ENCODE measurements around the gene GTF3C2. TPM values are rescaled to one million over a fixed set of nuclear protein-coding genes. Genes with fewer than 3 reads are reported as not detected.
A peak's percentile ranks its signal among the peaks of the same experiment; 100 is the strongest.

GTF3C2 gene
- total RNA-seq, 4 donors from 2014 or later = 25.3 to 45.6 (median 40.5) TPM

DNA sequence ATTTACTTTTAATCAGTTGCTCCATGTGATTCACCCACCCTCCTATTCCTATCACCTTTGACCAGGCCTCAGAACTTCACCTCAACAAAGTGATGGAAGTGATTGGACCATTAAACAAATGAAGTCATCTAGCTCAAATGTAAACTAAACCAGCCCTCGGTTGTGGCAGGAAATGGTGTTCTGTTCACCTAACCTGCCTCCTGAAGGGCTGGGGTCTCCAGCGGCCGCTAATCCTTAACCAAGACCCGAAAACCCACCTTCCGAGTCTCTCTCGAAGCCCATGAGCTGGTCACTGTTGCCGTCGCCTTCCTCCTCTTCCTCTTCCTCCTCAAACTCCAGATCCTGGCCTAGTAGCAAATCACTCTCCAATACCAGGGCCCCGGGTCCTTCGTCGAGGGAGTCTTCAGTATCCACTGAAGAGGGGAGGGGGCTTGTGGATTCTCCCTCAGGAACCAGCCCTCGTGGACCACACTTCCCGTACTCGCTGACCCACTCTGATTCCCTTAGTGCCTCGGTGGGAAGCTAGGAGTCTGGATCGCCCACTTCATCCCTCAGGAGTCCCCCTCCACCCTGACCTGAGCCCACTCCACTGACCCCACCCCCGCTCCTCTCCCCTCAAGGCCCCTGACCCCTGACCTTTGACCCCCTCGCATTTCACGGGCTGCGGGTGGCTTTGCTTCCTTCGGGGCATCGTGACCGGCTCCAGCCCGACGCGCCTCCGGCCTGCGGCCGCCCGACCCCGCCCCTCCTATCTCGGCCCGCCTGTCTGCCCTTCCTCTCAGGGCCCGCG, 23.5 kb upstream of the GTF3C2 start:
- peak; percentile 54 to 60 for ATAC-seq
- peaks cover 0 to 68% of the 10 kb centered on the region in 2 donors for H3K36me3 ChIP-seq

DNA sequence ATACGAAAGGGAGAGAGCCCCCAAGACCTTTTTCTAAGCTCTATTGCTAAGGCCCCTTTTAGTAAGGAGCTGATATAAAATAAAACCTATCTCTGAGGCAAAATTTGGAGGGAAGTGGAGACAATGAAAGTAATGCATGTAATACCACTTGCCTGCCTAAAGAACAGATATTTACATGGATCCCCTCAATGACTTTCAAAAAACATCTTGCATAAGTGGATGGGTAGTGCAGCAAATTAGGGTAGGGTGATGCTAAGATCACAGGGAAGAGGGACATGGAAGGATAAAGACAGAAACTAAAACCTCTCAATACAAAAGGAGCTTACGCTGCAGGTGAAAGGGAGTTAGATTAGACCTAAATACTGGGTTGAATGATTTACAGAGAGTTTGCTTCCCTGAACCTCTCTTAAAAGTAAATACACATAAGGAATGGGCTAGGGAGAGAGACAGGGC, 22.8 kb upstream of the GTF3C2 start:
- Histone ChIP-seq H3K36me3 (peaks cover 0 to 68% of the 10 kb centered on the region in 2 donors), H3K4me1 (peaks cover 18 to 19% of the 10 kb centered on the region in 2 donors), H3K4me3 (peak overlapping the region in 3 of 4 donors; percentile 59 to 77 (median 66)), H3K27ac (peak overlapping the region; percentile 84 to 91 (median 88)), H3K27me3 (no peaks in the 10 kb centered on the region), H3K9me3 (no peaks in the 10 kb centered on the region)
- ATAC-seq (no peak), DNase-seq (no peak)
- intact Hi-C loops (cut with DNase I; ENCODE audit: low total_unique reads) = loop anchor here (10.0 kb wide), 1 partner anchor 295 kb away; the partner anchor contains the start of gene KHK
- in situ Hi-C loops (cut with MboI; ENCODE audit: low sequenced_read_pairs in 4 of 4) = no loop called here
- TF ChIP-seq CTCF (IDR thresholded peaks at IDR 0.05 in 4 of 5, conservative IDR thresholded peaks at IDR 0.05 in 1 of 5) = no peak
- TF ChIP-seq POLR2A (IDR thresholded peaks at IDR 0.05) = no peak

More for the DNA sequence above, 23.5 kb upstream of the GTF3C2 start:
- H3K4me3 ChIP-seq = peak overlapping the region; percentile 59 to 77 (median 70)
- in situ Hi-C loops (cut with MboI; ENCODE audit: low sequenced_read_pairs in 4 of 4) = no loop called here
- DNase-seq = peak; percentile 44 to 73
- H3K27ac ChIP-seq = peak overlapping the region; percentile 84 to 91 (median 88)
- TF ChIP-seq CTCF (IDR thresholded peaks at IDR 0.05 in 4 of 5, conservative IDR thresholded peaks at IDR 0.05 in 1 of 5) (no peak), POLR2A (IDR thresholded peaks at IDR 0.05) (no peak)
- no peaks in the 10 kb centered on the region for H3K27me3 ChIP-seq
- no peaks in the 10 kb centered on the region for H3K9me3 ChIP-seq
- H3K4me1 ChIP-seq = peaks cover 18 to 19% of the 10 kb centered on the region in 2 donors
- intact Hi-C loops (cut with DNase I; ENCODE audit: low total_unique reads) = loop anchor here (1.0 to 10.0 kb wide), 5 partner anchors 10 to 295 kb away; partner anchors contain the start of genes EIF2B4, KHK, MPV17 and NRBP1

DNA sequence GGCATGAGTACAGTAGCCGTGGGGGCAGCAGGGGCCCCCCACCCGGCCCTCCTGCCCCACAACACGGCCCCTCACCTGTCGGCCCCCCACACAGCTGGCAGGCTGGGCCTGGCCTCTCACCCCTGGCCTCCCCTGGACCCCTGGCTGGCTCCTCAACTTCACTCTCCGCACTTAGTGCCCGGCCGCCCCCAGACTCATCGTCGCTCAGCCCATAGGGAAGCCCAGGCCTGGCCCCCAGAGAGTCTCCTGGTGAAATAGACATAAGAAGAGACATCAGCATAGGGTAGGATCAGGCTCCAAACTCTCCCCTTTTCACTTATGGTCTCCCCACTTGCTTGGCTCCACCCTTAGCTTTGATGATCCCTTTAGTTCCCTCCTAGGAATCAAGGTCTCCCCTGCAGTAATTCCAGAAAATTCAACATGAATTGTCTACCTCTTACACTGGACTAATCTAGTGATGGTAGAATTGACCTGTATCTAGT, 22.3 kb upstream of the GTF3C2 start:
- peak overlapping the region in 2 of 4 donors; percentile 0 to 18 for H3K27ac ChIP-seq
- peaks cover 0 to 68% of the 10 kb centered on the region in 2 donors for H3K36me3 ChIP-seq
- TF ChIP-seq POLR2A (IDR thresholded peaks at IDR 0.05) = no peak
- no peak for TF ChIP-seq CTCF (IDR thresholded peaks at IDR 0.05 in 4 of 5, conservative IDR thresholded peaks at IDR 0.05 in 1 of 5)
- peaks cover 18 to 19% of the 10 kb centered on the region in 2 donors for H3K4me1 ChIP-seq
- intact Hi-C loops (cut with DNase I; ENCODE audit: low total_unique reads) = loop anchor here (10.0 kb wide), 1 partner anchor 294 kb away; the partner anchor contains the start of gene KHK
- no peak overlapping the region for H3K4me3 ChIP-seq
- ATAC-seq = no peak
- no peaks in the 10 kb centered on the region for H3K27me3 ChIP-seq
- in situ Hi-C loops (cut with MboI; ENCODE audit: low sequenced_read_pairs in 4 of 4) = no loop called here
- no peak for DNase-seq
- no peaks in the 10 kb centered on the region for H3K9me3 ChIP-seq

GRCh38 chr2:27378096-27378808, 21.7 kb upstream of the GTF3C2 start:
- no peak for ATAC-seq

More at GRCh38 chr2:27378096-27378808, 21.7 kb upstream of the GTF3C2 start:
- TF ChIP-seq CTCF (IDR thresholded peaks at IDR 0.05 in 4 of 5, conservative IDR thresholded peaks at IDR 0.05 in 1 of 5) = no peak
- no peak for TF ChIP-seq POLR2A (IDR thresholded peaks at IDR 0.05)
- Histone ChIP-seq H3K4me1 (peaks cover 18 to 19% of the 10 kb centered on the region in 2 donors), H3K27ac (peak overlapping the region in 2 of 4 donors; percentile 0 to 20), H3K9me3 (no peaks in the 10 kb centered on the region), H3K27me3 (no peaks in the 10 kb centered on the region), H3K36me3 (peaks cover 0 to 68% of the 10 kb centered on the region in 2 donors), H3K4me3 (no peak overlapping the region)
- in situ Hi-C loops (cut with MboI; ENCODE audit: low sequenced_read_pairs in 4 of 4) (no loop called here), intact Hi-C loops (cut with DNase I; ENCODE audit: low total_unique reads) (loop anchor here (10.0 kb wide), 1 partner anchor 293 kb away; the partner anchor contains the start of gene KHK)
- DNase-seq = peak in 1 of 2 donors; percentile 31

Measured in gastrocnemius medialis (tissue), 4 donors.